DND-41 (cell line): Measurements from ENCODE around the gene KLHL12.
A peak's percentile ranks its signal among the peaks of the same experiment; 100 is the strongest.

ENCODE experiments used
- ATAC-seq: fragments of 200-7000 bp; cut with Tn5 transposase; 3 replicates; pipeline ENCODE4 v1.9.1; 2021; ENCODE audit warnings: low read depth; ENCODE audit not compliant: insufficient read depth
- DNase-seq: peaks from one replicate; pipeline ENCODE4 v3.0.0-alpha.2; 2020
- H2AFZ ChIP-seq: 2 replicates; pipeline ENCODE4 v1.6.0; 2012; ENCODE audit warnings: low read depth, low read length
- H3K27ac ChIP-seq: 2 replicates; pipeline ENCODE4 v1.5.1; 2012; ENCODE audit warnings: low read length, inconsistent platforms
- H3K27me3 ChIP-seq: fragments of 200-600 bp; sonication (generic); 2 replicates; pipeline ENCODE4 v1.6.0; 2012; ENCODE audit warnings: low read length, mild to moderate bottlenecking, inconsistent platforms; ENCODE audit not compliant: insufficient read depth, poor library complexity
- H3K36me3 ChIP-seq: 2 replicates; pipeline ENCODE4 v1.5.1; 2012; ENCODE audit warnings: low read length, inconsistent platforms; ENCODE audit not compliant: insufficient read depth
- H3K4me1 ChIP-seq: 2 replicates; pipeline ENCODE4 v1.5.1; 2012; ENCODE audit warnings: mild to moderate bottlenecking, low read length; ENCODE audit not compliant: insufficient read depth
- H3K4me2 ChIP-seq: 2 replicates; pipeline ENCODE4 v1.6.0; 2012; ENCODE audit warnings: mild to moderate bottlenecking, moderate library complexity, low read length, inconsistent platforms; ENCODE audit not compliant: insufficient read depth
- H3K4me3 ChIP-seq, 2 experiments: fragments of 200-600 bp in 1 of 2; shearing (Covaris generic) in 1 of 2; 2 replicates each; pipeline ENCODE4 v1.5.1; 2012 to 2016; ENCODE audit warnings: inconsistent platforms in 2 of 2, low read length in 2 of 2, mild to moderate bottlenecking in 2 of 2, low read depth in 1 of 2, moderate library complexity in 1 of 2
- H3K79me2 ChIP-seq: 2 replicates; pipeline ENCODE4 v1.6.0; 2012; ENCODE audit warnings: low read length, inconsistent platforms; ENCODE audit not compliant: insufficient read depth
- H3K9ac ChIP-seq: 2 replicates; pipeline ENCODE4 v1.6.0; 2012; ENCODE audit warnings: low read depth, mild to moderate bottlenecking, inconsistent platforms, low read length, moderate library complexity
- H3K9me3 ChIP-seq: 2 replicates; pipeline ENCODE4 v1.5.1; 2012; ENCODE audit warnings: low read length, moderate library complexity, mild to moderate bottlenecking, inconsistent platforms; ENCODE audit not compliant: insufficient read depth, severe bottlenecking
- H4K20me1 ChIP-seq: 2 replicates; pipeline ENCODE4 v1.6.0; 2012; ENCODE audit warnings: low read length; ENCODE audit not compliant: insufficient read depth
- EZH2 ChIP-seq: IDR thresholded peaks from 3 replicates; pipeline ENCODE4 v1.6.1; 2012; ENCODE audit warnings: borderline replicate concordance, low read depth, mild to moderate bottlenecking, moderate library complexity, low read length, inconsistent platforms; ENCODE audit not compliant: severe bottlenecking
- TF ChIP-seq, protein P1 (sequence below): IDR thresholded peaks from 2 replicates; pipeline ENCODE4 v1.5.1; 2012; ENCODE audit warnings: borderline replicate concordance, low read length, moderate library complexity, mild to moderate bottlenecking; ENCODE audit not compliant: poor library complexity, severe bottlenecking; ENCODE audit errors: extremely low read depth

KLHL12 gene

GRCh38 chr1:202964791-202965410 lies 37.9 kb upstream of the KLHL12 start:
- TF ChIP-seq, protein P1, sequence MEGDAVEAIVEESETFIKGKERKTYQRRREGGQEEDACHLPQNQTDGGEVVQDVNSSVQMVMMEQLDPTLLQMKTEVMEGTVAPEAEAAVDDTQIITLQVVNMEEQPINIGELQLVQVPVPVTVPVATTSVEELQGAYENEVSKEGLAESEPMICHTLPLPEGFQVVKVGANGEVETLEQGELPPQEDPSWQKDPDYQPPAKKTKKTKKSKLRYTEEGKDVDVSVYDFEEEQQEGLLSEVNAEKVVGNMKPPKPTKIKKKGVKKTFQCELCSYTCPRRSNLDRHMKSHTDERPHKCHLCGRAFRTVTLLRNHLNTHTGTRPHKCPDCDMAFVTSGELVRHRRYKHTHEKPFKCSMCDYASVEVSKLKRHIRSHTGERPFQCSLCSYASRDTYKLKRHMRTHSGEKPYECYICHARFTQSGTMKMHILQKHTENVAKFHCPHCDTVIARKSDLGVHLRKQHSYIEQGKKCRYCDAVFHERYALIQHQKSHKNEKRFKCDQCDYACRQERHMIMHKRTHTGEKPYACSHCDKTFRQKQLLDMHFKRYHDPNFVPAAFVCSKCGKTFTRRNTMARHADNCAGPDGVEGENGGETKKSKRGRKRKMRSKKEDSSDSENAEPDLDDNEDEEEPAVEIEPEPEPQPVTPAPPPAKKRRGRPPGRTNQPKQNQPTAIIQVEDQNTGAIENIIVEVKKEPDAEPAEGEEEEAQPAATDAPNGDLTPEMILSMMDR = no peak
- TF ChIP-seq EZH2 = no peak
- no peaks in the 10 kb centered on the region for H3K27me3 ChIP-seq
- no peak for DNase-seq
- peaks cover 27% of the 10 kb centered on the region for H3K4me1 ChIP-seq
- H2AFZ ChIP-seq = no peak overlapping the region
- H3K9me3 ChIP-seq = no peaks in the 10 kb centered on the region
- H3K9ac ChIP-seq = no peak overlapping the region
- H4K20me1 ChIP-seq = no peaks in the 10 kb centered on the region
- H3K4me3 ChIP-seq = no peak overlapping the region
- no peak overlapping the region for H3K4me2 ChIP-seq
- peaks cover 9% of the 10 kb centered on the region for H3K79me2 ChIP-seq
- H3K27ac ChIP-seq = no peak overlapping the region
- no peak for ATAC-seq
- H3K36me3 ChIP-seq = peaks cover 11% of the 10 kb centered on the region; the same call in 1 of the 2 replicates

DNA sequence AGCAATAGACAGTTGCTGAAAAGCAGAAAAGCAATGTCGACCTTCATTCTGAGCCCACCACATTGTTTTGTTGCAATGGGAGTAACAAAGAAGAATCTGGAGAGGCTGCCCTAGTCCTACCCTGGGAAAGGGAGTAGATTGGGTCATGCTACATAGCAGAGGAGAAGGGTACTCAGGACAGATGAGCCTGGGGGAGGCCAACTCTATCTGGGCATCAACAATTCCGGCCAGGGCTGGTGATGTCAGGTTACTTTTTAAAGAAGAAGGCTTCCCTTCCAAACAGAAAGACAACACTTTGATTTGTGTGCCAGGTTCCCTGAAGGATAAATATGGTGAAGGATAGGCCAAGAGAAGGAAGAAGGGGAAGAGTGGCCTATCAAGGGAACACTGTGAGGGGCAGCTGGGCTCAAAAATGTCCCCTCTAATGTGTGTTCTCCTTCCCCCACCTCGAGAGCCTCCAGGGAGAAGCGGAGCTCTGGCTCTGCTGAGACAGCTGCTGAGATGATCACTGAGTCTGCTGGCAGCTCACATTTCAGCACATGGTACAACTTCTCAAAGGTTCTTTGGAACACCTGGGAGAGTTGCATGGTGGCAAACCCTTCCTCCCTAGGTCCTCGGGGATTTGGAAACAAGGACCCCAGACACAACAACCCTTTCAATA lies 34.3 kb upstream of the KLHL12 start:
- Histone ChIP-seq H3K27ac (no peak overlapping the region), H3K4me1 (peaks cover 28% of the 10 kb centered on the region), H2AFZ (no peak overlapping the region), H3K9ac (no peak overlapping the region), H3K27me3 (no peaks in the 10 kb centered on the region), H3K36me3 (peaks cover 17% of the 10 kb centered on the region), H3K79me2 (peaks cover 23% of the 10 kb centered on the region), H3K4me2 (no peak overlapping the region), H3K9me3 (no peaks in the 10 kb centered on the region), H3K4me3 (no peak overlapping the region), H4K20me1 (peaks cover 13% of the 10 kb centered on the region)
- TF ChIP-seq, protein P1 = no peak
- TF ChIP-seq EZH2 = no peak
- no peak for DNase-seq
- ATAC-seq = no peak

DNA sequence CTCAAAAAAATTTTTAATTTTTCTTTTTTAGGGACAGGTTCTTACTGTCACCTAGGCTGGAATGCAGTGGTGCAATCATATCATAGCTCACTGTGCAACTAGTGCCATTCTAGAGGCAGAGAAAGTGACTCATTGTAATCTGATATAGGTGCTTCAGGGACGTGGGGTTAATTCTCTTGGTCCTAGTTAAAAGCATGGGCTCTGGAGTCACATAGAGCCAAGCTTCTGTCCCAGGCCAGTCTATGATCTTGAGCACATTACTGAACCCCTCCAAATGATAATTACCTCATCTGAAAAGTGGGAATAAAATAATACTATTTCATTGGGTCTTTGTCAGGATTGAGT lies 32.2 kb upstream of the KLHL12 start:
- Histone ChIP-seq H3K79me2 (peaks cover 41% of the 10 kb centered on the region), H3K36me3 (peaks cover 17% of the 10 kb centered on the region), H3K9ac (no peak overlapping the region), H3K4me2 (no peak overlapping the region; the same call in 1 of the 2 replicates), H3K4me1 (peaks cover 31% of the 10 kb centered on the region), H2AFZ (no peak overlapping the region), H3K27me3 (no peaks in the 10 kb centered on the region), H3K4me3 (no peak overlapping the region), H4K20me1 (peaks cover 32% of the 10 kb centered on the region), H3K27ac (no peak overlapping the region), H3K9me3 (no peaks in the 10 kb centered on the region)
- ATAC-seq (no peak), DNase-seq (no peak)
- no peak for TF ChIP-seq EZH2

- no peak for ATAC-seq
- peak overlapping the region; percentile 49; the same call in 1 of the 2 replicates for H3K27ac ChIP-seq
Observed at GRCh38 chr1:202958544-202959275, 31.7 kb upstream of the KLHL12 start.

More at GRCh38 chr1:202958544-202959275, 31.7 kb upstream of the KLHL12 start:
- H3K36me3 ChIP-seq = peaks cover 21% of the 10 kb centered on the region
- H2AFZ ChIP-seq = peak overlapping the region; percentile 92
- H3K9ac ChIP-seq = peak overlapping the region; percentile 95
- peaks cover 37% of the 10 kb centered on the region for H4K20me1 ChIP-seq
- no peaks in the 10 kb centered on the region for H3K27me3 ChIP-seq
- no peak for DNase-seq
- H3K9me3 ChIP-seq = no peaks in the 10 kb centered on the region
- H3K79me2 ChIP-seq = peaks cover 46% of the 10 kb centered on the region
- H3K4me3 ChIP-seq = peak overlapping the region; percentile 90 to 97
- TF ChIP-seq, protein P1 = no peak
- TF ChIP-seq EZH2 = no peak
- H3K4me1 ChIP-seq = peaks cover 31% of the 10 kb centered on the region
- peak overlapping the region; percentile 85 for H3K4me2 ChIP-seq
